ENCODE data around the gene HAGHL. TPM values are rescaled to one million over a fixed set of nuclear protein-coding genes. Genes with fewer than 3 reads are reported as not detected.

HAGHL gene
- total RNA-seq, 1 donor = 10.6 TPM

DNA sequence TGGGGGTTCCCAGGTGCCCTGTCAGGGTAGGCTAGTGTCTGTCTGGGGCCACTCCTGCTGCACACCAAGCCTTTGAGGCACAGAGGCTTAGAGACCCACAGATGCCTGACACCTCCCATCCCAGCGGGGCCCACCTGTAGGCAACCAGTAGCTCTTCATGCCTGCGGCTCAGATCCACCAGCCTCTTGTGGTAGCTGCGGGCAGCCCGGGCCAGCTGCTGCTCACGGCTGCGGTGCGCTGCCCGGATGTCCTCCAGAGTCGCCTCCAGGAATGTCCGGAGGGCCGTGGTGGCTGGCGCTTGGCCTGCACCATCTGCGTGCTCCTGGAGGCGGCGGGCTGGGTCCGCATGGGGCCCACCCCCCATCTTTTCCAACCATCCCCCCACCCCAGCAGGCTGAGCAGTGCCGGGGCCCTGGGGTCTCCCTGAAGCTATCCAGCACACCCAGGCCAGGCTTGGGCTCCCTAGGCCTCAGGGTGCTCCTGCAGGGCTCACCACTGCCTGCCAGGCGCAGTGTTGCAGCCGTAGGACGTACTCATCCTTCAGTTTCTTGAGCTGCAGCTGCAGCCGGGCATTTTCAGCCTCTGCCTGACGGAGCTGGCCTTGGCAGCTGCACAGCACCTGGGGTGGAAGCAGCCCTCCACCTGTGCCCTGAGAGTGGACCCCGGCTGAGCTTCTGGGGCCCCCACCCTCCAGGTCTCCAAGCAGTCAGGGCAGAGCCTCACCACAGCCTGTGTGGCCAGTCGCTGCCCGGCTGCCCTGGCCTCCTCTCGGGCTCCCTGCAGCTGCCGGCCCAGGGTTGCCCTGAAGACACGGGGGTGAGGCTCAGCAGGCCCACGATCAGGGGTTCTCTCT, 2.5 kb upstream of the HAGHL start:
- TF ChIP-seq, protein P1, sequence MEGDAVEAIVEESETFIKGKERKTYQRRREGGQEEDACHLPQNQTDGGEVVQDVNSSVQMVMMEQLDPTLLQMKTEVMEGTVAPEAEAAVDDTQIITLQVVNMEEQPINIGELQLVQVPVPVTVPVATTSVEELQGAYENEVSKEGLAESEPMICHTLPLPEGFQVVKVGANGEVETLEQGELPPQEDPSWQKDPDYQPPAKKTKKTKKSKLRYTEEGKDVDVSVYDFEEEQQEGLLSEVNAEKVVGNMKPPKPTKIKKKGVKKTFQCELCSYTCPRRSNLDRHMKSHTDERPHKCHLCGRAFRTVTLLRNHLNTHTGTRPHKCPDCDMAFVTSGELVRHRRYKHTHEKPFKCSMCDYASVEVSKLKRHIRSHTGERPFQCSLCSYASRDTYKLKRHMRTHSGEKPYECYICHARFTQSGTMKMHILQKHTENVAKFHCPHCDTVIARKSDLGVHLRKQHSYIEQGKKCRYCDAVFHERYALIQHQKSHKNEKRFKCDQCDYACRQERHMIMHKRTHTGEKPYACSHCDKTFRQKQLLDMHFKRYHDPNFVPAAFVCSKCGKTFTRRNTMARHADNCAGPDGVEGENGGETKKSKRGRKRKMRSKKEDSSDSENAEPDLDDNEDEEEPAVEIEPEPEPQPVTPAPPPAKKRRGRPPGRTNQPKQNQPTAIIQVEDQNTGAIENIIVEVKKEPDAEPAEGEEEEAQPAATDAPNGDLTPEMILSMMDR (IDR thresholded peaks at IDR 0.05; ENCODE audit: insufficient read depth, low read length) = no peak
- no peak for DNase-seq (ENCODE audit: low read depth)
- H3K4me3 ChIP-seq (ENCODE audit: low read depth, low read length) = no peak overlapping the region

DNA sequence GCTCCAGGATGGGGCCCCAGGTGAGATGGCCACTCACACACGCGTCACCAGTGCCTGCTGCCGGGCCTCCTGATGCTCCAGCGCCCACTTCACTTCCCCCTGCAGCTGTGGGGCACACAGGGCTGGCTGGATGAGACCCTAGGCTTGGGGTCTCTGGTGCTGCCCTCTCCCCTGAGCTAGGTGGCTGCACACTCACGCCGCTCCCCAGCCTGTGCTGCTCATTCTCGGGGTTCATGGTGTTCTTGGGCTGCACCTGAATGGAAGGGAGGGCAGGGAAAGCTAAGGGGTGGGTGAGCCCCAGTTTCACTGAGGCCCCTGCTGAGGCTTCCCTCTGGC, 1.9 kb upstream of the HAGHL start:
- TF ChIP-seq, protein P1 (IDR thresholded peaks at IDR 0.05; ENCODE audit: insufficient read depth, low read length) = no peak
- no peak for DNase-seq (ENCODE audit: low read depth)

DNA sequence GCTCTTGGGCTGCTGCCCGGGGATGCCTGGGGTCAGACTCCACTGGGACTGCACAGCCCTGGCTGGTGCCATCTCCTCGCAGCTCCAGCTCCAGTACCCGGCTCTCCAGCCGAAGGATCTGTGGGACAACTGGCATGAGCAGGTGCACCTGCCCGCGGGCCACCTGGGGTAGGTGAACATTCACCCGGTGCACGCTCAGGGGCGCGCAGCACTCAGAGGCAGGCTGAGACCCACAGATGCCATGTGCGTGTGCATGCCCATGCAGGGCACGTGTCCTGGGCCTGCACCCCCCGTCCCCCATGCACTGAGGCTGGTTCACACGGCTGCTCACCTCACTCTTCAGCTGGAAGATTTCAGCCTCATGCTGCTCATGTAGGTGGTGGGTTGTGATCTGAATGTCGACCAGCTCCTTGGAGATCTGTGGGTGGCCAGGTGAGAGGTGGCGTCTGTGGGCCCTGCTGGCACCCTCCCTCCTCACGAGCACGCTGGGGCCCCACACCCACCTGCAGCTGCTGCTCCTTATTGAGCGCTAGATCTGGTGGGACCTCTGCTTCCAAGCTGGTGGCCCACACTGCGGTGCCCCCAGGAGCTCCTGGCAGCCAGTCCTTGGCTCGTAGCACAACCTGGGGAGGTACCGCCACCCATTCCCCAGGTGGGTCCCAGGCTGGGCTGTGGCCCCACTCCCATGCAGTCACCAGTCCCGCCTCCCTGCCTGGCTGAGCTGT, 1.3 kb upstream of the HAGHL start:
- no peak overlapping the region for H3K4me3 ChIP-seq (ENCODE audit: low read depth, low read length)
- DNase-seq (ENCODE audit: low read depth) = no peak
- TF ChIP-seq, protein P1 (IDR thresholded peaks at IDR 0.05; ENCODE audit: insufficient read depth, low read length) = no peak

More for the DNA sequence above, 1.9 kb upstream of the HAGHL start:
- no peak overlapping the region for H3K4me3 ChIP-seq (ENCODE audit: low read depth, low read length)

DNA sequence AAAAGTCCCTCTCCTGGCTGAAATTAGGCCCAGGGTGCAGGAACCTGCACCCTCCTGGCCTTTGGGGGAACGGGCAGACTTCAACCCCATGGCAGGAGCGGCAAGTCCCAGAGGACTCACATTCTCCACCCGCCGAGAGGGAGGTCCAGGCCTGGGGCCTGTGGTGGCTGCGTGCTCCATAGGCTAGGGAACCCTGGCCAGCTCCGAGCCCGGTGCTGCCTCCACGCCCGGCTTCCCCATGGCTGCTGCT, 793 bp upstream of the HAGHL start:
- no peak overlapping the region for H3K4me3 ChIP-seq (ENCODE audit: low read depth, low read length)
- TF ChIP-seq, protein P1 (IDR thresholded peaks at IDR 0.05; ENCODE audit: insufficient read depth, low read length) = no peak
- no peak for DNase-seq (ENCODE audit: low read depth)

DNA sequence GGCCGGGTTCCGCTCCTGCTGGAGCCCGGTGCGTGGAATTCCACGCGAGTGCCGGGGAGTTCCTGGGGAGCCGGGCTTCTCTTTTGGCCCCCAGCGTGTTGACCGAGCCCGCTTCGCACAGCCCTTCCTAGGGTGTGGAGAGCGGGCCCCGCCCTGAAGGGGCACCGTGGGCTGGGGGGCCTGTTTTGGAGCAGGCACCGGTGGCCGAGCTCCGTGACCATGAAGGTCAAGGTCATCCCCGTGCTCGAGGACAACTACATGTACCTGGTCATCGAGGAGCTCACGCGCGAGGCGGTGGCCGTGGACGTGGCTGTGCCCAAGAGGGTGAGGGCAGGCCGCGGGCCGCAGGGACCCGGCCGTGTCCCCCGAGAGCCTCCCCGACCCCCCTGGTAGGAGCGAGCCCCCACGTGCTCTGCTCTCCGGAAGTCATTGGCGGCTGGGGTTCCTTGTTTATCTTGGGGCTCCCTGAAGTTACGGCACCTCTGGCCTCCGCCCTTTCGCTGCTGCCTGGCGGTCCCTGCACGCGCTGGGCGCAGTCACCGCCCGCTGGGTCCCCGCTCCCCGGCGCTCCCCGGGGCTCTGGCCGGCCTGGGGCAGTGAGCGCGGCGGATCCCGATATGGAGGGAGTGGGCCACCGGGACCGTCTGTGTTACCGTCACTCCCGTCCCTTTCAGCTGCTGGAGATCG, 528 bp downstream of the HAGHL start:
- TF ChIP-seq, protein P1 (IDR thresholded peaks at IDR 0.05; ENCODE audit: insufficient read depth, low read length) = no peak
- no peak for DNase-seq (ENCODE audit: low read depth)
- H3K4me3 ChIP-seq (ENCODE audit: low read depth, low read length) = peak overlapping the region; percentile 73

DNA sequence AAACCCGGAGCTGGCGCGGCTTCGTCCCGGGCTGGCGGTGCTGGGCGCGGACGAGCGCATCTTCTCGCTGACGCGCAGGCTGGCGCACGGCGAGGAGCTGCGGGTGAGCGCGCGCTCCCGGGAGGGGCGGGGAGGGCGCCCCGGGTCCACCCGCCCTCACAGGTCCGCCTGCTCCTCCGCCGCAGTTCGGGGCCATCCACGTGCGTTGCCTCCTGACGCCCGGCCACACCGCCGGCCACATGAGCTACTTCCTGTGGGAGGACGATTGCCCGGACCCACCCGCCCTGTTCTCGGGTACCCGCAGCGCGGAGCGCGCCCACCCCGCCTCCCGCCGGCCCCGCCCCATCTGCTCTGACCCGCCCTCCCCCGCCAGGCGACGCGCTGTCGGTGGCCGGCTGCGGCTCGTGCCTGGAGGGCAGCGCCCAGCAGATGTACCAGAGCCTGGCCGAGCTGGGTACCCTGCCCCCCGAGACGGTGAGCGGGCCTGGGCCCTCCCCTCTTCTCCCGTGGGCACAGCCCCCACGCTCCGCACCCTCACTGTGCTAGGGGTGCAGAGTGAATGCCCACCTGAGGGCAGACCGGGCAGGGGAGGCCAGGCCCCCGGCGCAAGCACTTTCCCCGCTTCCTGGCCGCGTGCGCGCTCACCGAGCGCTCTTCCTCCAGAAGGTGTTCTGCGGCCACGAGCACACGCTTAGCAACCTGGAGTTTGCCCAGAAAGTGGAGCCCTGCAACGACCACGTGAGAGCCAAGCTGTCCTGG, 1.4 kb downstream of the HAGHL start:
- H3K4me3 ChIP-seq (ENCODE audit: low read depth, low read length) = peak overlapping the region; percentile 73
- DNase-seq (ENCODE audit: low read depth) = peak; percentile 63
- TF ChIP-seq, protein P1 (IDR thresholded peaks at IDR 0.05; ENCODE audit: insufficient read depth, low read length) = no peak

All from fibroblast of the aortic adventitia (primary cell).